H1 (cell line): ENCODE measurements around the gene MIDN. TPM values are rescaled to one million over a fixed set of nuclear protein-coding genes. Genes with fewer than 3 reads are reported as not detected.

Source experiments
- CEBPB ChIP-seq: IDR thresholded peaks from 2 replicates; pipeline ENCODE4 v1.6.1; 2012; ENCODE audit warnings: low read depth, low read length
- CHD7 ChIP-seq: fragments of 300-600 bp; sonication (generic); IDR thresholded peaks from 2 replicates; pipeline ENCODE4 v1.7.1; 2012; ENCODE audit warnings: low read length, moderate library complexity, mild to moderate bottlenecking, inconsistent platforms; ENCODE audit not compliant: insufficient replicate concordance
- CREB1 ChIP-seq: IDR thresholded peaks from 2 replicates; pipeline ENCODE4 v1.6.1; 2012; ENCODE audit warnings: inconsistent platforms
- KDM5A ChIP-seq: fragments of 200-600 bp; IDR thresholded peaks from 2 replicates; pipeline ENCODE4 v1.7.1; 2012; ENCODE audit warnings: mild to moderate bottlenecking, low read length, inconsistent platforms, mixed read lengths
- SRF ChIP-seq: IDR thresholded peaks from 2 replicates; pipeline ENCODE4 v1.6.1; 2011; ENCODE audit warnings: mild to moderate bottlenecking, low read depth, low read length, moderate library complexity
- TBP ChIP-seq: IDR thresholded peaks from 2 replicates; pipeline ENCODE4 v1.6.1; 2011; ENCODE audit warnings: low read depth, low read length, improper control_type of control experiment
- polyA plus RNA-seq, 7 experiments: library from polyadenylated mRNA; depleted of rRNA in 3 of 7; stranded (reverse) in 5 of 7; unstranded in 2 of 7; fragments of >200 nt in 5 of 7; fragments of 200-250 nt in 2 of 7; gene quantifications; 1 replicate in 5 of 7; 2 replicates in 1 of 7; 4 replicates in 1 of 7; pipeline versions ENCODE4 v1.2.1 to v1.2.3, GENCODE V29; 2011 to 2013; ENCODE audit warnings: missing spikeins in 2 of 7, mixed read lengths in 2 of 7
- total RNA-seq: library from RNA; stranded (reverse); fragmentation: NEBNext Ultra II Directional; extraction: Animal tissue kit (Norgen Biotek cat#: 25700); gene quantifications from 2 replicates; pipeline ENCODE4 v1.2.1, GENCODE V29; 2021
- TF ChIP-seq, protein P1 (sequence below): IDR thresholded peaks from 2 replicates; pipeline ENCODE4 v1.6.1; 2012; ENCODE audit warnings: inconsistent platforms

The MIDN gene
- total and polyA plus RNA-seq, 2 of the 8 experiments (the other 6 are each of a cell fraction or from before 2014, with no cell fraction given) = 39.8 to 159 TPM

DNA sequence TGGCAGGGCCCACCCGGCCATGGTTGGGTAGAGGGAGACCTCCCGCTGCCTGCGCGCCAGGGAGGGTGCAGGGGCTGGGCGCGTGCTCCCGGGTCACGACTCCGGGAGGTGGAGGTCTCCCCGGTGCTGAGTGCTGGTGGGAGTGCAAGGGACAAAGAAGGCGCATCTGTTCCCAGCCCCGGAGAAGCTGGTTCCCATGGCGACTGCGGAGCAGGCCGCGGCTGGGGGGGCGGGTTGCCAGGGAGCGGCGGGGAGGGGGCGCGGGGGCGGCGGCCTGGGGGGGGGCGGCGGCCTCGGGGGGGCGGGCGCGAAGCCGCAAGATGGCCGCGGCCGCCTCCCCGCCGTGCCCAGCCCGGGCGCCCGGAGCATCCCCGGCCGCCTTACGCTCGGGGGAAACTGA is 11.8 kb upstream of the MIDN start (continued):
- no peak for TF ChIP-seq TBP
- TF ChIP-seq CREB1 = no peak
- no peak for TF ChIP-seq CEBPB
- no peak for TF ChIP-seq KDM5A
- TF ChIP-seq, protein P1, sequence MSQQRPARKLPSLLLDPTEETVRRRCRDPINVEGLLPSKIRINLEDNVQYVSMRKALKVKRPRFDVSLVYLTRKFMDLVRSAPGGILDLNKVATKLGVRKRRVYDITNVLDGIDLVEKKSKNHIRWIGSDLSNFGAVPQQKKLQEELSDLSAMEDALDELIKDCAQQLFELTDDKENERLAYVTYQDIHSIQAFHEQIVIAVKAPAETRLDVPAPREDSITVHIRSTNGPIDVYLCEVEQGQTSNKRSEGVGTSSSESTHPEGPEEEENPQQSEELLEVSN = no peak
- TF ChIP-seq CHD7 = no peak
- TF ChIP-seq SRF = no peak
- TF ChIP-seq, all 59 proteins: peak for 0
